H1 (cell line): ENCODE data around the gene IL17RA. TPM values are rescaled to one million over a fixed set of nuclear protein-coding genes. Genes with fewer than 3 reads are reported as not detected.

Experiments
- CTCF ChIA-PET: fragments of 300-600 bp; sonication (Branson Sonifier 250); formaldehyde crosslinking; loops from one replicate; lab custom pipeline; 2021; ENCODE audit not compliant: partially characterized antibody; lab: Charles Lee
- POLR2A ChIA-PET: fragments of 300-600 bp; sonication (Branson Sonifier 250); formaldehyde crosslinking; loops from one replicate; lab custom pipeline; 2021; ENCODE audit warnings: inconsistent platforms; ENCODE audit not compliant: partially characterized antibody; lab: Charles Lee
- DNase-seq, 2 experiments: peaks; one replicate each; pipeline versions ENCODE4 v3.0.0 to v3.0.0-alpha.2; 2010 to 2022; ENCODE audit warnings: low spot score in 2 of 2, low read depth in 1 of 2, mixed read lengths in 1 of 2
- FAIRE-seq: peaks from 2 replicates; lab custom pipeline; 2011; peaks lifted over from hg19 to GRCh38; lab: Jason Lieb, UNC
- H2AFZ ChIP-seq: 2 replicates; pipeline ENCODE4 v1.8.1; 2012; ENCODE audit warnings: low read length, inconsistent platforms
- H2AK5ac ChIP-seq: 2 replicates; pipeline ENCODE4 v1.6.1; 2013; ENCODE audit warnings: low read depth, low read length
- H2BK120ac ChIP-seq: replicated peaks from 2 replicates; pipeline ENCODE3; 2013; ENCODE audit warnings: low read depth, low read length, inconsistent platforms
- H2BK12ac ChIP-seq: 2 replicates; pipeline ENCODE4 v1.6.1; 2013; ENCODE audit warnings: low read depth, low read length
- H2BK15ac ChIP-seq: 2 replicates; pipeline ENCODE4 v1.6.1; 2013; ENCODE audit warnings: low read length
- H2BK20ac ChIP-seq: 2 replicates; pipeline ENCODE4 v1.6.1; 2013; ENCODE audit warnings: low read length
- H2BK5ac ChIP-seq: 2 replicates; pipeline ENCODE4 v1.6.1; 2013; ENCODE audit warnings: low read depth, low read length
- H3K14ac ChIP-seq: 2 replicates; pipeline ENCODE4 v1.6.1; 2013; ENCODE audit warnings: inconsistent platforms; ENCODE audit not compliant: insufficient read length
- H3K18ac ChIP-seq: 2 replicates; pipeline ENCODE4 v1.6.1; 2013; ENCODE audit warnings: low read length; ENCODE audit errors: extremely low read depth
- H3K23ac ChIP-seq: 2 replicates; pipeline ENCODE4 v1.6.1; 2013; ENCODE audit warnings: inconsistent platforms; ENCODE audit not compliant: insufficient read length
- H3K23me2 ChIP-seq: 2 replicates; pipeline ENCODE4 v1.6.1; 2013; ENCODE audit warnings: low read depth, low read length
- H3K27ac ChIP-seq: 2 replicates; pipeline ENCODE4 v1.6.1; 2011; ENCODE audit warnings: low read depth, low read length, inconsistent platforms
- H3K27me3 ChIP-seq, 4 experiments: replicated peaks in 1 of 4; 1 replicate in 1 of 4; 2 replicates in 3 of 4; pipeline versions ENCODE4 v1.6.1 to v1.8.1; 2011 to 2013; ENCODE audit warnings: low read length in 3 of 4, mild to moderate bottlenecking in 3 of 4, inconsistent platforms in 2 of 4, mixed read lengths in 2 of 4, moderate library complexity in 1 of 4; ENCODE audit not compliant: control insufficient read depth in 3 of 4, insufficient read depth in 3 of 4; ENCODE audit errors: extremely low read depth in 1 of 4
- H3K36me3 ChIP-seq, 4 experiments: 2 replicates each; pipeline versions ENCODE4 v1.6.1 to v1.8.1; 2011 to 2013; ENCODE audit warnings: mild to moderate bottlenecking in 4 of 4, low read length in 3 of 4, moderate library complexity in 2 of 4, control low read depth in 1 of 4, inconsistent platforms in 1 of 4; ENCODE audit not compliant: insufficient read depth in 4 of 4, control insufficient read depth in 2 of 4
- H3K4ac ChIP-seq: replicated peaks from 2 replicates; pipeline ENCODE3; 2013; ENCODE audit warnings: low read length, low read depth, mixed read lengths, inconsistent platforms; ENCODE audit not compliant: insufficient read length
- H3K4me1 ChIP-seq, 4 experiments: replicated peaks in 1 of 4; 1 replicate in 1 of 4; 2 replicates in 3 of 4; pipeline versions ENCODE4 v1.6.1 to v1.8.1; 2011 to 2013; ENCODE audit warnings: low read length in 3 of 4, inconsistent platforms in 2 of 4, mixed read lengths in 1 of 4; ENCODE audit not compliant: insufficient read depth in 4 of 4, control insufficient read depth in 3 of 4
- H3K4me2 ChIP-seq, 2 experiments: 2 replicates each; pipeline versions ENCODE4 v1.6.1 to v1.8.1; 2011 to 2013; ENCODE audit warnings: low read depth in 2 of 2, low read length in 2 of 2, control low read depth in 1 of 2, inconsistent platforms in 1 of 2, mild to moderate bottlenecking in 1 of 2; ENCODE audit not compliant: insufficient read depth in 1 of 2
- H3K4me3 ChIP-seq, 4 experiments: fragments of 200-600, 300-600 bp in 1 of 4; sonication (generic), shearing (Covaris generic), sonication (Bioruptor Twin) in 1 of 4; 2 replicates each; pipeline versions ENCODE4 v1.5.1 to v1.8.1; 2011 to 2016; ENCODE audit warnings: low read length in 4 of 4, low read depth in 3 of 4, control low read depth in 2 of 4, inconsistent platforms in 2 of 4, mild to moderate bottlenecking in 2 of 4, mixed read lengths in 1 of 4, moderate library complexity in 1 of 4; ENCODE audit not compliant: insufficient read depth in 2 of 4; ENCODE audit errors: extremely low read depth in 1 of 4
- H3K56ac ChIP-seq: replicated peaks from 2 replicates; pipeline ENCODE3; 2013; ENCODE audit warnings: low read depth, mild to moderate bottlenecking, mixed read lengths, low read length, inconsistent platforms; ENCODE audit not compliant: insufficient read length
- H3K79me1 ChIP-seq: 2 replicates; pipeline ENCODE4 v1.6.1; 2013; ENCODE audit warnings: low read depth, low read length, control low read depth
- H3K79me2 ChIP-seq, 2 experiments: 2 replicates each; pipeline versions ENCODE4 v1.6.1 to v1.8.1; 2012 to 2013; ENCODE audit warnings: low read length in 2 of 2, mild to moderate bottlenecking in 2 of 2, inconsistent platforms in 1 of 2; ENCODE audit not compliant: insufficient read depth in 2 of 2, control insufficient read depth in 1 of 2
- H3K9ac ChIP-seq, 4 experiments: replicated peaks in 1 of 4; 1 replicate in 1 of 4; 2 replicates in 3 of 4; pipeline versions ENCODE4 v1.6.1 to v1.8.1; 2011 to 2013; ENCODE audit warnings: low read depth in 3 of 4, low read length in 3 of 4, control low read depth in 2 of 4, mild to moderate bottlenecking in 2 of 4, moderate library complexity in 2 of 4, inconsistent platforms in 1 of 4; ENCODE audit errors: extremely low read depth in 1 of 4
- H3K9me3 ChIP-seq, 2 experiments: 2 replicates each; pipeline versions ENCODE4 v1.6.1 to v1.8.1; 2012 to 2013; ENCODE audit warnings: mild to moderate bottlenecking in 2 of 2, moderate library complexity in 2 of 2, control low read depth in 1 of 2, inconsistent platforms in 1 of 2, low read depth in 1 of 2, low read length in 1 of 2, mixed read lengths in 1 of 2; ENCODE audit not compliant: insufficient read depth in 2 of 2
- H4K20me1 ChIP-seq, 2 experiments: replicated peaks in 1 of 2; 2 replicates each; pipeline versions ENCODE3 to v1.8.1; 2011 to 2013; ENCODE audit warnings: inconsistent platforms in 2 of 2, low read length in 2 of 2, mild to moderate bottlenecking in 1 of 2; ENCODE audit not compliant: insufficient read depth in 2 of 2, control insufficient read depth in 1 of 2
- H4K5ac ChIP-seq: 2 replicates; pipeline ENCODE4 v1.6.1; 2013; ENCODE audit warnings: low read length, low read depth, mixed read lengths, inconsistent platforms; ENCODE audit not compliant: insufficient read length
- H4K8ac ChIP-seq: 2 replicates; pipeline ENCODE4 v1.8.0; 2013; ENCODE audit warnings: mild to moderate bottlenecking, moderate library complexity, low read length, inconsistent platforms; ENCODE audit not compliant: insufficient read depth; ENCODE audit errors: extremely low read depth
- H4K91ac ChIP-seq: replicated peaks from 2 replicates; pipeline ENCODE3; 2013; ENCODE audit warnings: low read length, mixed read lengths, inconsistent platforms; ENCODE audit not compliant: insufficient read length
- TAF7 ChIP-seq: optimal IDR thresholded peaks from 2 replicates; pipeline ENCODE3; 2011; ENCODE audit warnings: low read depth, mild to moderate bottlenecking, inconsistent platforms, low read length, moderate library complexity, borderline replicate concordance
- WGBS, 2 experiments: shearing (Covaris generic) in 1 of 2; methylation state at CpG; one replicate each; pipeline versions ENCODE4 v1.1.6 to v1.1.7; 2013 to 2015; ENCODE audit warnings: low lambda C conversion rate in 2 of 2, mixed read lengths in 2 of 2, inconsistent platforms in 1 of 2, low coverage in 1 of 2, missing lambda C conversion rate in 1 of 2; ENCODE audit not compliant: insufficient replicate concordance in 2 of 2, insufficient coverage in 1 of 2, insufficient read length in 1 of 2; ENCODE audit errors: extremely low coverage in 1 of 2, missing lambda C conversion rate in 1 of 2; 5-methylcytosine and 5-hydroxymethylcytosine counted together
- polyA plus RNA-seq, 7 experiments: library from polyadenylated mRNA; depleted of rRNA in 3 of 7; stranded (reverse) in 5 of 7; unstranded in 2 of 7; fragments of >200 nt in 5 of 7; fragments of 200-250 nt in 2 of 7; gene quantifications; 1 replicate in 5 of 7; 2 replicates in 1 of 7; 4 replicates in 1 of 7; pipeline versions ENCODE4 v1.2.1 to v1.2.3, GENCODE V29; 2011 to 2013; ENCODE audit warnings: missing spikeins in 2 of 7, mixed read lengths in 2 of 7
- total RNA-seq: library from RNA; stranded (reverse); fragmentation: NEBNext Ultra II Directional; extraction: Animal tissue kit (Norgen Biotek cat#: 25700); gene quantifications from 2 replicates; pipeline ENCODE4 v1.2.1, GENCODE V29; 2021

IL17RA gene
- total and polyA plus RNA-seq, 2 of the 8 experiments (the other 6 are each of a cell fraction or from before 2014, with no cell fraction given), result 5.6 to 9.9 TPM

DNA sequence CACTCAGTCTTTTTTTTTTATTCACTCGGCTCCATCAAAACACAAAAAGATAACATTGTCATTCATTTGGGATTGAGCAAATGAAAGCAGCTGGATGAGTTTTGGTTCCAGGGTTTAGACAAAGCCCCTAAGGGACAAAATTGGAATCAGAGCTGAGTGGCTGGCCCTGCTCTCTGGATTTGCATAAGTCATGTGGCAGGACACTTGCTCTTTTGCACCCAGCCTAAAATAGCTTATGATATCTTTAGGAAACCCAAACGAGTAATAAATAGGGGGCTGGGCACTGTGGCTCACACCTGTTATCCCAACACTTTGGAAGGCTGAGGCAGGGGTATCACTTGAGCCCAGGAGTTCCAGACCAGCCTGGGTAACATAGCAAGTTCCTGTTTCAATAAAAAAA lies 47.3 kb downstream of the IL17RA start:
- DNase-seq (no peak), FAIRE-seq (no peak)
- Histone ChIP-seq H3K79me2 (no peaks in the 10 kb centered on the region), H3K56ac (no peak overlapping the region), H2AK5ac (no peak overlapping the region), H2BK12ac (no peak overlapping the region), H3K27me3 (no peaks in the 10 kb centered on the region), H2BK120ac (no peak overlapping the region), H3K4me1 (peaks cover 0 to 3% (median 1%) of the 10 kb centered on the region in 4 experiments; a peak in 2 of 7 replicates), H3K4me3 (no peak overlapping the region), H3K9ac (no peak overlapping the region), H3K9me3 (no peaks in the 10 kb centered on the region), H2BK15ac (no peak overlapping the region), H3K23me2 (no peaks in the 10 kb centered on the region), H3K18ac (no peak overlapping the region), H3K4me2 (no peak overlapping the region), H4K5ac (no peak overlapping the region), H3K36me3 (peaks cover 0 to 3% (median 0%) of the 10 kb centered on the region in 4 experiments; a peak in 1 of 8 replicates), H2BK20ac (no peak overlapping the region), H4K20me1 (no peaks in the 10 kb centered on the region), H3K4ac (no peak overlapping the region), H3K14ac (no peak overlapping the region), H3K23ac (no peak overlapping the region), H4K91ac (no peak overlapping the region), H3K27ac (no peak overlapping the region), H3K79me1 (no peaks in the 10 kb centered on the region), H2AFZ (no peak overlapping the region), H4K8ac (no peak overlapping the region), H2BK5ac (no peak overlapping the region)
- ChIA-PET POLR2A (interaction anchor here (0.9 to 1.7 kb wide), 5 partner anchors 10 to 432 kb away, joined by 3 to 8 read pairs (median 4); partner anchors contain the start of genes SLC25A18 and TMEM121B), CTCF (interaction anchor here (0.7 to 2.5 kb wide), 13 partner anchors 10 to 469 kb away, joined by 3 to 8 read pairs (median 4); no protein-coding TSS in a partner anchor)
- TF ChIP-seq TAF7, result no peak
- 78% methylated on average over 2 of the region's 2 CpGs; no CpG with 5 or more reads in 1 of the 2 experiments for WGBS, 2 experiments
